ENCODE measurements around the gene PRR14. TPM values are rescaled to one million over a fixed set of nuclear protein-coding genes. Genes with fewer than 3 reads are reported as not detected.

Gene PRR14
- total and polyA plus RNA-seq, 10 of the 15 experiments (the other 5 are each of a cell fraction or from before 2014, with no cell fraction given): 2.5 to 66.8 (median 19.2) TPM

GRCh38 chr16:30626236-30626635, 24.5 kb upstream of the PRR14 start:
- no peak overlapping the region for H3K4me2 ChIP-seq (ENCODE audit: control insufficient read depth, insufficient read depth)
- TF ChIP-seq CTCF (IDR thresholded peaks at IDR 0.05 in 2 of 3, conservative IDR thresholded peaks at IDR 0.05 in 1 of 3; ENCODE audit: control insufficient read depth in 2 of 3, extremely low read depth in 1 of 3, insufficient read depth in 1 of 3, low read depth in 3 of 3, low read length in 3 of 3): no peak
- TF ChIP-seq CHD4 (IDR thresholded peaks at IDR 0.05): no peak
- no peak for TF ChIP-seq MTA2 (IDR thresholded peaks at IDR 0.05; ENCODE audit: low read depth)
- TF ChIP-seq CBX5 (IDR thresholded peaks at IDR 0.05; ENCODE audit: low read depth): no peak
- no peak for TF ChIP-seq HDAC6 (IDR thresholded peaks at IDR 0.05; ENCODE audit: unreplicated experiment)
- no peak for TF ChIP-seq IKZF1 (conservative IDR thresholded peaks at IDR 0.05)
- TF ChIP-seq PAX8 (IDR thresholded peaks at IDR 0.05): no peak
- no peak for TF ChIP-seq SUPT20H (IDR thresholded peaks at IDR 0.05; ENCODE audit: borderline replicate concordance, control insufficient read depth, low read depth, low read length)
- TF ChIP-seq GATAD2B (conservative IDR thresholded peaks at IDR 0.05; ENCODE audit: low read depth): no peak
- no peak for TF ChIP-seq ESRRA (IDR thresholded peaks at IDR 0.05; ENCODE audit: low read length)
- TF ChIP-seq BCL3 (IDR thresholded peaks at IDR 0.05; ENCODE audit: borderline replicate concordance, insufficient read depth, low read depth, low read length, poor library complexity, severe bottlenecking): no peak
- TF ChIP-seq HDGF (IDR thresholded peaks at IDR 0.05): no peak
- no peak for TF ChIP-seq EED (IDR thresholded peaks at IDR 0.05; ENCODE audit: low read depth)
- TF ChIP-seq ZNF384 (IDR thresholded peaks at IDR 0.05; ENCODE audit: borderline replicate concordance, low read depth, low read length): no peak
- no peak for TF ChIP-seq NR2F1 (conservative IDR thresholded peaks at IDR 0.05)
- TF ChIP-seq RELB (IDR thresholded peaks at IDR 0.05; ENCODE audit: low read depth): no peak
- TF ChIP-seq ATF7 (IDR thresholded peaks at IDR 0.05; ENCODE audit: low read depth): no peak
- ATAC-seq (no peak), DNase-seq (ENCODE audit: low read depth, low spot score) (no peak), FAIRE-seq (no peak)
- no peak overlapping the region for H3K27ac ChIP-seq (ENCODE audit: control insufficient read depth, insufficient read depth)
- ChIA-PET POLR2A (interaction anchor here (0.6 kb wide), 1 partner anchor 256 kb away, joined by 5 read pairs; no protein-coding TSS in a partner anchor), CTCF (interaction anchor here (1.3 to 7.9 kb wide), 4 partner anchors 11 to 255 kb away, joined by 5 to 57 read pairs (median 36); partner anchors contain the start of gene ZNF689), RAD21 (ENCODE audit: unreplicated experiment) (no interaction called here), SMC1A (ENCODE audit: uncharacterized antibody, unreplicated experiment) (interaction anchor here (1.0 to 1.6 kb wide), 4 partner anchors 11 to 196 kb away, joined by 3 to 4 read pairs (median 3); partner anchors contain the start of gene DCTPP1)
- no peaks in the 10 kb centered on the region for H3K79me2 ChIP-seq (ENCODE audit: control insufficient read depth, insufficient read depth, low read length)
- no peak overlapping the region for H2AFZ ChIP-seq (ENCODE audit: control insufficient read depth, low read depth, low read length)
- H3K4me3 ChIP-seq: no peak overlapping the region
- H3K27me3 ChIP-seq (replicated peaks in 1 of 2; ENCODE audit: control insufficient read depth in 2 of 2, insufficient read depth in 2 of 2, low read length in 1 of 2): no peaks in the 10 kb centered on the region
- no peaks in the 10 kb centered on the region for H3K36me3 ChIP-seq (ENCODE audit: control insufficient read depth in 2 of 2, insufficient read depth in 2 of 2, low read length in 1 of 2)
- 85% methylated on average over 9 of the region's 9 CpGs for WGBS (ENCODE audit: insufficient coverage, insufficient replicate concordance, low lambda C conversion rate, missing lambda C conversion rate)
- no peaks in the 10 kb centered on the region for H4K20me1 ChIP-seq (ENCODE audit: control insufficient read depth, insufficient read depth)
- H3K9me3 ChIP-seq (replicated peaks; ENCODE audit: control insufficient read depth, insufficient read depth, low read length): no peaks in the 10 kb centered on the region; the same call in 2 of the 3 replicates
- peaks cover 5% of the 10 kb centered on the region for H3K4me1 ChIP-seq (ENCODE audit: control insufficient read depth, insufficient read depth, low read length)
- H3K9ac ChIP-seq (ENCODE audit: control insufficient read depth, insufficient read depth, low read length): no peak overlapping the region
- in situ Hi-C loops (cut with MboI) (no loop called here), intact Hi-C loops (cut with micrococcal nuclease; ENCODE audit: unreplicated experiment) (no loop called here)
- no TSS peak for BruUV-seq (replicated peaks)
